ENCODE results near the gene TPCN2.

TPCN2 gene

DNA sequence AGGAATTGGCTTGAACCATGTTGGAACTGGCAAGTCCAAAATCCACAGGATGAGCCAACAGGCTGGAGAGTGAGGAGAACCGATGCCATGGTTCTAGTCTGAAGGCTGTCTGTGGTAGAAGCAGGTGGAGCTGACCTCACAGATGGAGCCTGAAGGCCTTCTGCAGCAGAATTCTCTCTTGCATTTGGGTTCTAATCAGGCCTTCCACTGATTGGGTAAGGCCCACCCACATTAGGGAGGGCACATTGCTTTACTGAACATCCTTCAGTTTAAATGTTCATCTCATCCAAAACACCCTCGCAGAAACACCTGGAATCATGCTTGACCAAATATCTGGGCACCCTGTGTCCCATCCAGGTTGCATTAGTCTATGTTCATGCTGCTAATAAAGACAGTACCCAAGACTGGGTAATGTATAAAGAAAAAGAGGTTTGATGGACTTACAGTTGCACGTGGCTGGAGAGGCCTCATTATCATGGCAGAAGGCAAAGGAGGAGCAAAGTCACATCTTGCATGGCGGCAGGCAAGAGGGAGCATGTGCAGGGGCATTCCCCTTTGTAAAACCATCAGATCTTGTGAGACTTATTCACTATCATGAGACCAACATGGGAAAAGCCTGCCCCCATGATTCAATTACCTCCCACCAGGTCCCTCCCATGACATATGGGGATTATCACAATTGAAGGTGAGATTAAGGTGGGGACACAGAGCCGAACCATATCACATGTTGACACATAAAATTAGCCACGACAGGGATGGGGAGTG, 122.9 kb downstream of the TPCN2 start:
- no peak for DNase-seq

DNA sequence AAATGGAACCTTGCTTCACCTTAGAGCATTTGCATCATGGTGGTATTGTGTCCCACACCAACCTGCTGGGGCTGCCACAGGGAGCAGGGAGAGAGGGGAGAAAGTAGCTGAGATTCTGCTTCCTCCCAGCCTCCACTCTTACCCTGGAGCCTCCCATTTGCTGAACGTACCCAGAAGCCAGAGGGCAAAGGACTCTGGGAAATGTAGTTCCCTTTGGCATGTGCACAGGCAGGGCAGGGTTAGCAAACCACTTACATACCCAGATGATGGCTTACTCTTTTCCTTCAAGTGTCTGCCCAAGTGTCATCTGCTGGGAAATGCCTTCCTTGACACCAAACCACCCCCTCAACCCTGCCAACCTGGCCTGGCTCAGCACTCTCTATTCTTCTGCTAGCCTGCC, 123.9 kb downstream of the TPCN2 start:
- DNase-seq = no peak

- no peak for DNase-seq
Observed at GRCh38 chr11:69173331-69173730, 124.6 kb downstream of the TPCN2 start.

DNA sequence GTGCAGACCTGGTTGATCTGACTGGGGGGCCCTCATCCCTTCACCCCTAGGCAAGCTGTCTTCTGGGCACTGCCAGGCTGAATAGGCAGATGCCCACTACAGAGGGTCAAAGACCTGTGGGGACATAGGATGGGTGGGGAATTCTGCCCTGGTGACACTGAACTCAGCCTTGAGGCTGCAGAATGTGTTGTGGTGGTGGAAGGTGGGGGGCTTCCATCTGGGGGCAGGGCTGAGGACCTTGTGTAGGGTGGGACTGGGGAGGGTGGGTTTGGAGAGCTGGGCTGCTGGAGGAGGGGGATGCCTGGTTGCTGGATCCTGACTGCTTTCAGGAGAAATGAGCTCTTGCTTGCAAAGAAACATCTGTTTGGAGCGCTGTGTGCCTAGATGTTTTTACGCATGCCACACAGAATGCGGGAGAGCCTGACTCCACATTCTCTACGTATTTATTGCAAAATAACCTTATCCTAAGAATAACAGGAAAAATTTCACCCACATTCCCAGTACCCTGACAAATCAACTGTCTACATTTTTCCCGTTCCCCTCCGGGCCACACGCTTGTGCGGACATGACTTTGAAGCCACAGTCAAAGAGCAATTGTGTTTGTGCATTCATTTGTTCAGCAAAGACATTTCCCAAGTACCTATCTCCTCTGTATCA, 125.3 kb downstream of the TPCN2 start:
- no peak for DNase-seq

DNA sequence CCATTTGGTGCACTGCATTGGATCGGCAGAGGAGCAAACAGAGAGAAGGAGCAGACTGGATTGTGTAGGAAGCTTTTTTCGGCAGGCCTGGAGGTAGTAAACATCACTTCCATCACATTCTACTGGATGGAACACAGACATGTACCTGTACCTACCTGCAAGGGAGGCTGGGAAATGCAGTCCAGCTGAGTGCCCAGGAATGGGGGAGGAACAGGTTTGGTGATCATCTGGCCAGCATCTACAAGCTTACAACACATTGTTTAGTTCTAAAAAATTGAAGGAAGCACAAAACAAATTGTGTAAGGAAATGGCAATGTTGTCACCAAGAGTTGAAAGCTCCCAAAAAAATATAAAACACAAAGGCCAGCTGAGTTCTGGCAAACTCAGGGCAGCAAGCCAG, 126.1 kb downstream of the TPCN2 start:
- DNase-seq = no peak

GRCh38 chr11:69178819-69179482, 130.2 kb downstream of the TPCN2 start:
- no peak for DNase-seq

DNA sequence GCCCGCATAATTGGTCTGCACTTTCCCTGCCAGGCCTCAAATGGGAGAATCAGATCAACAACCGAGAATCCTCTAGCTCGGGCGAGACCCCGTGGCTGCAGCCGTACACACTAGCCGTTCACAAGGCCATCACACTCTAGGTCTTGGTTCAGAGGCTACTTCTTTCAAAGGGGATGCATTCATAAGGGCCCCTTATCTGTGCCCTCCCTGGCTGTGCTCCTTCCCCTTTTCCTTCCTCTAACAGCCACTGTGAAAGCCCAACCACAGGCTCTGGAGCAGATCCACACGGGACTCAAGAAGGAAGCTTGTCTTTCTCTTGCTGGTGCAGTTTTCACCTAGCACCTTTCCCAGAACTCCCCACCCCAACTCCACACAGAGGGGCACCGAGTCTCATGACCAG, 131.5 kb downstream of the TPCN2 start:
- no peak for DNase-seq

DNA sequence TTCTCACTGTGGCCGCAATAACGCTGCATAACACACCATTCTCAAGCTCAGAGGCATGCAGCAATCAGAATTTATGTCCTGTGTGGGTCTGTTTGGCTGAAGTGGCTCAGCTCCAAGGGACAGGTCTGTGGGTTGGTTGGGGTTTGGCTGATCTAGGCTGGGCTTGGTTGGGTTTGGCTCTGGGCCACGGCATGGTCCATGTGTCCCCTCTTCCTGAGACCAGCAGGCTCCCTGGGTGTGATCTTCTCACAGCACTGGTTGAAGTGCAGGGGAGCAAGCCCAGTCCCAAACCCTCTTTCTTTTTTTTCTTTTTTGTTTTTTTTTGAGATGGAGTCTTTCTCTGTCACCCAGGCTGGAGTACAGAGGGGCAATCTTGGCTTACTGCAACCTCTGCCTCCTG, 132.0 kb downstream of the TPCN2 start:
- no peak for DNase-seq

DNA sequence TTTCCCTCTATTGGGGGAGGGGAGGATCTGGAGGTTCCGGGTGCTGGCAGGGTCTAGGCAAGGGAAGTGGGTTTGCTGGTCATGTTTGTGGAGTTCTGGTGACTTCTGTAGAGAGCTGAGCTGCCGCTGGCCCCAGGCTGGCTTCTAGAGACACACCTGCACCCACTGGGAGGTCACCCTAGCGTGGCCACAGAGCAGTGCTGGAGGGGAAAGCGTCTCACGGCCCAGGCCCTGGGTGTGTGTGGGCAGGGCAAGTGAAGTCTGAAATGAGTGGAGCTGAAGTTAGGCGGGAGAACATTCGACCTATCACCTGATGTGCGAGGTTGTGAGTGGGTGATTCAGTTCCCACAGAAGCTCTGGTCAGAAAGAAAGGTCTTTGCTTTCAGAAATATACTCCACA, 134.9 kb downstream of the TPCN2 start:
- no peak for DNase-seq

Measured in NCI-H526 treated with DMSO at 0.1 percent for 48 hours (cell line).